LNCAP (cell line): ENCODE results near the gene SDHAF2.

Source experiments
- CTCF ChIP-seq: fragments of 450-650 bp; IDR thresholded peaks from 2 replicates; pipeline ENCODE4 v1.5.1; 2017; ENCODE audit warnings: mild to moderate bottlenecking

The SDHAF2 gene

DNA sequence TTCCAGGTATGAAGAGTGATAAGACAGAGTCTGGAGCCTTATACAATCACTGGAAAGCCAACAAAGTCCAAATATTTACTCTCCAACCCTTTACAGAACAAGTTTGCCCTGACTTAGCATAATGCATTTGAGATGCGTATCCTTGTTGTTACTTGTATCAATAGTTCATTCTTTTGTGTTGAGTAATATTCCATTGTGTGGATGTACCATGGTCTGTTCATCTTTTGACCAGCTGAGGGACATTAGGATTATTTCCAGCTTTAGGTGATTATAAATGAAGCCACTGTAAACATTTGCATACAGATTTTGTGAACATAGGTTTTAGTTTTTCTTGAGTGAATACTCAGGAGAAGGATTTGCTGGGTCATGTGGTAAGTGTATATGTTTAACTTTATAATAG is 9.7 kb downstream of the SDHAF2 start:
- no peak for TF ChIP-seq CTCF

DNA sequence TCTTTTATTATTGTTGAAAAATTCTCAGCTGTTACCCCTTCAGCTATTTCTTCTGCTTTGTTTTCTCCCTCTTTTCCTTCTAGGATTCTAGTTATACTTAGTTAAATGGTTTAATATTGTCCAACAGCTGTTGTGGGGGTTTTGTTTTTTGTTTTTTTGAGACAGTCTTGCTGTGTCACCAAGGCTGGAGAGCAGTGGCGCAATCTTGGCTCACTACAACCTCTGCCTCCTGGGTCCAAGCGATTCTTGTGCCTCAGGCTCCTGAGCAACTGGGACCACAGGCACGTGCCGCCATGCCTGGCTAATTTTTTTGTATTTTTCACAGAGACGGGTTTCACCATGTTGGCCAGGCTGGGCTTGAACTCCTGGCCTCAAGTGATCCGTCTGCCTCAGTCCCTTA is 12.7 kb downstream of the SDHAF2 start:
- no peak for TF ChIP-seq CTCF

- TF ChIP-seq CTCF: no peak
Measured at GRCh38 chr11:61445516-61445915, 15.6 kb downstream of the SDHAF2 start.

DNA sequence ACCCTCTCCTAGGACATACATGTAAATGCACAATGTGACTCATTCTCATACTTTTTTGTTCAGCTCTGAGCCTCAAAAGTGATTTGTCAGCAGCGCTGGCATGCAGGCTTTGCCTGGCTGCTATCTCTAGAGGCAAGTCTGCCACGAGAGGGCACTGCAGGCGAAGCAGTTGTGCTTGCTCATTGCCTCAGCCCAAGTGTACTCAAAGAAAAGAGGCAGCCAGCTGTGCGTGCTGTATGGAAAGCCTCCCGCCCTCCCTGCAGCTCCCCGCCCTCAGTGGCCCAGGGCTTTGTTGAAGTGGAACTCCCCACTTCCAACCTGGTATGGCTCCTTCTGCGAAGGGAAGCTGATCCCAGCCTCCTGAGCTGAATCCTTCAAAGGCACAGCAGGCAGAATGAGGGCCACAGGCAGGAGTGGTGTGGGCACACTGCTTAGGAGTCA is 16.3 kb downstream of the SDHAF2 start:
- TF ChIP-seq CTCF: peak; percentile 96

GRCh38 chr11:61447601-61448551 is 18.0 kb downstream of the SDHAF2 start:
- TF ChIP-seq CTCF: no peak

DNA sequence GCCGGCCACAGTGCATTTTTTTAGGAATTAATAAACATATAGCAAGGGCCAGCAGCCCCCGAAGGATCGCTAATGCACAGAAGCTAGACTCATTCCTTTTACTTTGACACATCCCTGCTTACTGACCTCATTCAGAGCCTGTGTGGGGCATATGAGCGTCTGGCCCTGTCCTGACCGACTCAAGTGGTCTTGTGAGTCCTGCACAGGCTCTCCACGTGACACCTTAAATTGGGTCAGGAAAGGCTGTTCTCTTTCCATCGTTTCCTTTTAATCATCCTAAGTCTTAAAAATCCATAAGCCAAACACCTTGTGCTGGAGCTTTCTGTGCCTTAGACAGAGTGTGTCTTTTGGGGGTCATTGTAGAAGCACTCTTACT is 18.6 kb downstream of the SDHAF2 start:
- no peak for TF ChIP-seq CTCF

DNA sequence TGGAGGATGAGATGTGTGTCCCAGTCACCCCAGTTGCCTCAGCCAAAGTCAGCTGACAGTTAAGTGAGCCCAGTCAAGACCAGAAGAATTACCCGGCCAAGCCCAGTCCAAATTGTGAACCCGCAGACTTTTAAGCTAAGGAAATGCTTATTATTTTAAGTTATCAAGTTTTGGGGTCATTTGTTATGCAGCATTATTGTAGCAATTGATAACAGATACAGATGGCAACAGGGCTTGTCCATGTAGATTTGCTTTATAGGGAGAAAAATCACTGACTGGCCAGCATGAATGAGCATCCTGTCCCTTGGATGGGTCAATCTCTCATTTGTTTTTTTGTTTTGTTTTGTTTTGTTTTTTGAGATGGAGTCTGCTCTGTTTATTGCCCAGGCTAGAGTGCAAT is 22.9 kb downstream of the SDHAF2 start:
- no peak for TF ChIP-seq CTCF
